ENCODE data around the gene DUT.

- TF ChIP-seq CTCF (IDR thresholded peaks at IDR 0.05) = no peak
- TF ChIP-seq POLR2A (IDR thresholded peaks at IDR 0.05) = no peak
Observed at GRCh38 chr15:48370460-48370859, 39.2 kb downstream of the DUT start.

Measured in adrenal gland (tissue), 5 donors.